ENCODE data around the gene KCNG2.

Gene KCNG2

GRCh38 chr18:79871481-79872091 is 73.8 kb downstream of the KCNG2 start:
- Histone ChIP-seq H3K9me3 (no peaks in the 10 kb centered on the region), H3K27me3 (peaks cover 8% of the 10 kb centered on the region), H3K4me1 (ENCODE audit: control insufficient read depth in 1 of 2, insufficient read depth in 1 of 2, low read depth in 1 of 2, low read length in 1 of 2) (no peaks in the 10 kb centered on the region), H3K4me3 (ENCODE audit: low read depth in 1 of 2, low read length in 1 of 2) (no peak overlapping the region), H3K27ac (no peak overlapping the region), H3K36me3 (no peaks in the 10 kb centered on the region)
- TF ChIP-seq CTCF (IDR thresholded peaks at IDR 0.05), result no peak

- Histone ChIP-seq H3K27me3 (peaks cover 8% of the 10 kb centered on the region), H3K4me1 (ENCODE audit: control insufficient read depth in 1 of 2, insufficient read depth in 1 of 2, low read depth in 1 of 2, low read length in 1 of 2) (no peaks in the 10 kb centered on the region), H3K27ac (no peak overlapping the region), H3K9me3 (no peaks in the 10 kb centered on the region), H3K36me3 (no peaks in the 10 kb centered on the region), H3K4me3 (ENCODE audit: low read depth in 1 of 2, low read length in 1 of 2) (no peak overlapping the region)
- no peak for TF ChIP-seq CTCF (IDR thresholded peaks at IDR 0.05)
Measured at GRCh38 chr18:79872527-79873444, 75.0 kb downstream of the KCNG2 start.

GRCh38 chr18:79873449-79874110 is 75.8 kb downstream of the KCNG2 start:
- no peak for TF ChIP-seq CTCF (IDR thresholded peaks at IDR 0.05)
- H3K27me3 ChIP-seq, result peaks cover 8% of the 10 kb centered on the region
- no peak overlapping the region for H3K27ac ChIP-seq
- H3K9me3 ChIP-seq, result no peaks in the 10 kb centered on the region
- H3K36me3 ChIP-seq, result no peaks in the 10 kb centered on the region
- H3K4me1 ChIP-seq (ENCODE audit: control insufficient read depth in 1 of 2, insufficient read depth in 1 of 2, low read depth in 1 of 2, low read length in 1 of 2), result no peaks in the 10 kb centered on the region
- H3K4me3 ChIP-seq (ENCODE audit: low read depth in 1 of 2, low read length in 1 of 2), result no peak overlapping the region

GRCh38 chr18:79874553-79875530 is 77.1 kb downstream of the KCNG2 start:
- H3K9me3 ChIP-seq, result no peaks in the 10 kb centered on the region
- H3K4me3 ChIP-seq (ENCODE audit: low read depth in 1 of 2, low read length in 1 of 2), result no peak overlapping the region
- H3K27ac ChIP-seq, result no peak overlapping the region
- H3K27me3 ChIP-seq, result peaks cover 8% of the 10 kb centered on the region
- no peaks in the 10 kb centered on the region for H3K4me1 ChIP-seq (ENCODE audit: control insufficient read depth in 1 of 2, insufficient read depth in 1 of 2, low read depth in 1 of 2, low read length in 1 of 2)
- TF ChIP-seq CTCF (IDR thresholded peaks at IDR 0.05), result no peak
- H3K36me3 ChIP-seq, result no peaks in the 10 kb centered on the region

GRCh38 chr18:79875531-79875919 is 77.8 kb downstream of the KCNG2 start:
- no peaks in the 10 kb centered on the region for H3K36me3 ChIP-seq
- H3K9me3 ChIP-seq, result no peaks in the 10 kb centered on the region
- H3K27ac ChIP-seq, result no peak overlapping the region
- no peaks in the 10 kb centered on the region for H3K4me1 ChIP-seq (ENCODE audit: control insufficient read depth in 1 of 2, insufficient read depth in 1 of 2, low read depth in 1 of 2, low read length in 1 of 2)
- H3K4me3 ChIP-seq (ENCODE audit: low read depth in 1 of 2, low read length in 1 of 2), result no peak overlapping the region
- TF ChIP-seq CTCF (IDR thresholded peaks at IDR 0.05), result no peak
- peaks cover 4% of the 10 kb centered on the region for H3K27me3 ChIP-seq

All from neutrophil (primary cell).